GM12878 (cell line): Measurements from ENCODE around the gene APELA. TPM values are rescaled to one million over a fixed set of nuclear protein-coding genes. Genes with fewer than 3 reads are reported as not detected.

Experiments
- ATAC-seq: fragments of 200-7000 bp; cut with Tn5 transposase; 3 replicates; pipeline ENCODE4 v1.9.1; 2020; ENCODE audit warnings: mild to moderate bottlenecking, moderate library complexity
- BruUV-seq: library from RNA; stranded (reverse); fragments of 400-500 nt; replicated peaks from 2 replicates; lab custom pipeline; 2021; lab: Mats Ljungman, UMichigan
- CTCF ChIA-PET: fragments of 300-600 bp; sonication (Branson Sonifier 250); formaldehyde crosslinking; extraction: SDS; loops from one replicate; lab custom pipeline; 2021; ENCODE audit warnings: inconsistent platforms; lab: Yijun Ruan, JAX
- POLR2A ChIA-PET: fragments of 350-600 bp; formaldehyde crosslinking; extraction: SDS; loops from one replicate; lab custom pipeline; 2021; ENCODE audit warnings: inconsistent platforms; lab: Charles Lee
- RAD21 ChIA-PET: fragments of 300-600 bp; sonication (Branson Sonifier 250); formaldehyde crosslinking; loops from one replicate; lab custom pipeline; 2023; ENCODE audit warnings: antibody characterized with exemption; ENCODE audit not compliant: unreplicated experiment; lab: Charles Lee
- SMC1A ChIA-PET: fragments of 300-600 bp; sonication (Branson Sonifier 250); formaldehyde crosslinking; loops from one replicate; lab custom pipeline; 2023; ENCODE audit not compliant: unreplicated experiment, uncharacterized antibody; lab: Charles Lee
- DNase-seq: peaks from one replicate; pipeline ENCODE4 v3.0.0-alpha.2; 2011; ENCODE audit warnings: low read depth, low spot score
- FAIRE-seq: peaks from 3 replicates; lab custom pipeline; 2011; peaks lifted over from hg19 to GRCh38; lab: Jason Lieb, UNC
- H2AFZ ChIP-seq: 2 replicates; pipeline ENCODE4 v1.6.0; 2011; ENCODE audit warnings: low read depth, low read length, control low read depth; ENCODE audit not compliant: control insufficient read depth
- H3K27ac ChIP-seq: 2 replicates; pipeline ENCODE4 v1.5.1; 2011; ENCODE audit warnings: control low read depth; ENCODE audit not compliant: control insufficient read depth, insufficient read depth
- H3K27me3 ChIP-seq, 2 experiments: replicated peaks in 1 of 2; 2 replicates each; pipeline versions ENCODE4 v1.6.0 to v1.6.1; 2011; ENCODE audit warnings: low read length in 1 of 2; ENCODE audit not compliant: control insufficient read depth in 2 of 2, insufficient read depth in 2 of 2
- H3K36me3 ChIP-seq, 2 experiments: 2 replicates each; pipeline ENCODE4 v1.5.1; 2011; ENCODE audit warnings: low read length in 1 of 2; ENCODE audit not compliant: control insufficient read depth in 2 of 2, insufficient read depth in 2 of 2
- H3K4me1 ChIP-seq: 2 replicates; pipeline ENCODE4 v1.6.1; 2011; ENCODE audit warnings: mild to moderate bottlenecking, low read length, moderate library complexity, mixed read lengths; ENCODE audit not compliant: control insufficient read depth, insufficient read depth
- H3K4me2 ChIP-seq: 2 replicates; pipeline ENCODE4 v1.6.0; 2011; ENCODE audit warnings: control low read depth; ENCODE audit not compliant: control insufficient read depth, insufficient read depth
- H3K4me3 ChIP-seq: fragments of 200-600 bp; sonication (generic); 2 replicates; pipeline ENCODE4 v1.5.1; 2016
- H3K79me2 ChIP-seq: 2 replicates; pipeline ENCODE4 v1.6.0; 2011; ENCODE audit warnings: low read length; ENCODE audit not compliant: control insufficient read depth, insufficient read depth
- H3K9ac ChIP-seq: 2 replicates; pipeline ENCODE4 v1.8.0; 2011; ENCODE audit warnings: low read length, control low read depth, mixed read lengths; ENCODE audit not compliant: control insufficient read depth, insufficient read depth
- H3K9me3 ChIP-seq: replicated peaks from 3 replicates; pipeline ENCODE4 v1.5.1; 2011; ENCODE audit warnings: mild to moderate bottlenecking, low read length; ENCODE audit not compliant: control insufficient read depth, insufficient read depth
- H4K20me1 ChIP-seq: 2 replicates; pipeline ENCODE4 v1.6.0; 2011; ENCODE audit not compliant: control insufficient read depth, insufficient read depth
- ASH2L ChIP-seq: fragments of 300-600, 200-600 bp; sonication (generic); IDR thresholded peaks from 2 replicates; pipeline ENCODE4 v1.6.1; 2017; ENCODE audit warnings: low read depth, mild to moderate bottlenecking, borderline replicate concordance
- CBX5 ChIP-seq: sonication (generic); IDR thresholded peaks from 2 replicates; pipeline ENCODE4 v1.6.1; 2016; ENCODE audit warnings: low read depth, moderate library complexity, mild to moderate bottlenecking, inconsistent platforms
- CHD4 ChIP-seq: fragments of 200-600 bp; sonication (generic); IDR thresholded peaks from 2 replicates; pipeline ENCODE4 v1.6.1; 2016; ENCODE audit warnings: mild to moderate bottlenecking
- ETV6 ChIP-seq, 2 experiments: fragments of 450-650 bp in 1 of 2; IDR thresholded peaks in 1 of 2; conservative IDR thresholded peaks in 1 of 2; 2 replicates each; pipeline ENCODE4 v1.6.1; 2014; ENCODE audit warnings: antibody characterized with exemption in 1 of 2, borderline replicate concordance in 1 of 2, low read depth in 1 of 2, mild to moderate bottlenecking in 1 of 2, moderate library complexity in 1 of 2
- FOXK2 ChIP-seq: fragments of 450-650 bp; IDR thresholded peaks from 2 replicates; pipeline ENCODE4 v1.6.1; 2017; ENCODE audit warnings: mild to moderate bottlenecking, moderate library complexity
- HSF1 ChIP-seq: fragments of 150-350 bp; IDR thresholded peaks from 2 replicates; pipeline ENCODE4 v1.6.1; 2014; ENCODE audit warnings: mild to moderate bottlenecking, low read depth, low read length
- JUNB ChIP-seq: IDR thresholded peaks from 2 replicates; pipeline ENCODE4 v1.6.1; 2016; ENCODE audit warnings: antibody characterized with exemption, mild to moderate bottlenecking
- NR2C2 ChIP-seq: IDR thresholded peaks from 2 replicates; pipeline ENCODE4 v1.6.1; 2011; ENCODE audit warnings: borderline replicate concordance, low read depth; ENCODE audit not compliant: control insufficient read depth, insufficient read length
- POU2F2 ChIP-seq: IDR thresholded peaks from 3 replicates; pipeline ENCODE4 v1.6.1; 2011; ENCODE audit warnings: low read depth, mild to moderate bottlenecking, low read length, borderline replicate concordance
- RBBP5 ChIP-seq: fragments of 200-600 bp; sonication (generic); conservative IDR thresholded peaks from 2 replicates; pipeline ENCODE4 v1.6.1; 2016
- SUPT20H ChIP-seq: IDR thresholded peaks from 2 replicates; pipeline ENCODE4 v1.6.1; 2011; ENCODE audit warnings: low read depth, mild to moderate bottlenecking, low read length, moderate library complexity, borderline replicate concordance; ENCODE audit not compliant: control insufficient read depth
- WGBS: methylation state at CpG from one replicate; pipeline ENCODE4 v1.1.6; 2016; ENCODE audit warnings: low lambda C conversion rate; ENCODE audit not compliant: insufficient replicate concordance, insufficient coverage; ENCODE audit errors: missing lambda C conversion rate; 5-methylcytosine and 5-hydroxymethylcytosine counted together
- in situ Hi-C: fragments of 300-500 bp; cut with MboI; formaldehyde crosslinking; loops from 9 replicates; pipeline ENCODE4 v1.14.3; 2018; ENCODE audit warnings: mixed read lengths
- intact Hi-C: fragments of 100-400 bp; cut with micrococcal nuclease; formaldehyde crosslinking; loops from one replicate; pipeline ENCODE4 v1.14.2; 2022; ENCODE audit not compliant: unreplicated experiment
- polyA plus RNA-seq, 11 experiments: library from polyadenylated mRNA; depleted of rRNA in 4 of 11; unstranded in 6 of 11; stranded (reverse) in 5 of 11; fragments of >200 nt; fragmentation: Nextera tagmentation in 4 of 11; fragmentation: Illumina TruSeq in 1 of 11; extraction: Ambion mirVana in 4 of 11; extraction: Trizol in 1 of 11; gene quantifications; 1 replicate in 1 of 11; 2 replicates in 10 of 11; pipeline versions ENCODE4 v1.2.1 to v1.2.3, GENCODE V29; 2011 to 2016; ENCODE audit warnings: inconsistent platforms in 2 of 11, missing spikeins in 2 of 11, low read depth in 1 of 11
- total RNA-seq, 4 experiments: library from RNA; depleted of rRNA in 3 of 4; stranded (reverse); fragments of >200 nt in 3 of 4; fragmentation: Illumina TruSeq in 1 of 4; extraction: Trizol in 1 of 4; gene quantifications; 2 replicates each; pipeline versions ENCODE4 v1.2.1 to v1.2.3, GENCODE V29; 2013 to 2021
- TF ChIP-seq, protein P1 (sequence below): IDR thresholded peaks from 2 replicates; pipeline ENCODE4 v1.6.1; 2011; ENCODE audit warnings: low read depth, mild to moderate bottlenecking, low read length, moderate library complexity, borderline replicate concordance; ENCODE audit errors: extremely low read depth

Gene APELA
- total and polyA plus RNA-seq, 10 of the 15 experiments (the other 5 are each of a cell fraction or from before 2014, with no cell fraction given): 0.79 to 6.9 (median 1.2) TPM

DNA sequence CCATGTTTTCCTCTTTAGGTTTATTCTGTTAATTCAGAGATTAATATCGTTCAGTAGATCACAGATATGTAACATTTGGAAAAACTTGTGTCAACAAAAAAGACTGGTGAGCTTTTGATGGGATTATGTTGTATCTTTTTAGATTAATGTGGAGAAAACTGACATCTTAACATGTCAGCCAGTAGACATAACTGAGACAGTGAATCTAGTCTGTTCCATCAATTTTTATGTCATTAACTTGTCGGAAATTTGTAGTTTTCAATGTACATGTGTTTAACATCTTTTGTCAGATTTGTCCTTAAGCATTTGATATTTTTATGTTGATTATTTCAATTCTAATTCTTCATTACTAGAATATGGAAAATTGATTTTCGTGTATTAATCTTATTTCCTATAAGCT lies 42.0 kb downstream of the APELA start:
- no peak overlapping the region for H3K27ac ChIP-seq
- BruUV-seq: no TSS peak
- H4K20me1 ChIP-seq: no peaks in the 10 kb centered on the region
- ChIA-PET SMC1A (interaction anchor here (0.9 to 1.5 kb wide), 3 partner anchors 16 to 38 kb away, joined by 3 read pairs; no protein-coding TSS in a partner anchor), RAD21 (no interaction called here), CTCF (no interaction called here), POLR2A (no interaction called here)
- FAIRE-seq: no peak
- TF ChIP-seq CHD4 (no peak), CBX5 (no peak), SUPT20H (no peak), NR2C2 (no peak), RBBP5 (no peak), FOXK2 (no peak), HSF1 (no peak), ASH2L (no peak), ETV6 (conservative IDR thresholded peaks at IDR 0.05 in 1 of 2, IDR thresholded peaks at IDR 0.05 in 1 of 2; ENCODE audit: borderline replicate concordance in 1 of 2, low read depth in 1 of 2) (no peak), POU2F2 (no peak), JUNB (no peak)
- TF ChIP-seq, protein P1, sequence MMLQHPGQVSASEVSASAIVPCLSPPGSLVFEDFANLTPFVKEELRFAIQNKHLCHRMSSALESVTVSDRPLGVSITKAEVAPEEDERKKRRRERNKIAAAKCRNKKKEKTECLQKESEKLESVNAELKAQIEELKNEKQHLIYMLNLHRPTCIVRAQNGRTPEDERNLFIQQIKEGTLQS: no peak
- H3K4me1 ChIP-seq: no peaks in the 10 kb centered on the region
- H2AFZ ChIP-seq: no peak overlapping the region
- intact Hi-C loops (no loop called here), in situ Hi-C loops (loop anchor here (10.0 kb wide), 1 partner anchor 144 kb away; no protein-coding TSS in a partner anchor)
- no peak for ATAC-seq
- no peaks in the 10 kb centered on the region for H3K79me2 ChIP-seq
- no peaks in the 10 kb centered on the region for H3K27me3 ChIP-seq
- H3K9me3 ChIP-seq: no peaks in the 10 kb centered on the region
- WGBS: 33% methylated on average over 3 of the region's 3 CpGs
- H3K4me3 ChIP-seq: no peak overlapping the region
- H3K36me3 ChIP-seq: no peaks in the 10 kb centered on the region
- H3K9ac ChIP-seq: no peak overlapping the region
- no peak for DNase-seq
- H3K4me2 ChIP-seq: no peak overlapping the region
